Naive thymus-derived CD4-positive, alpha-beta T cell (primary cell): ENCODE results near the gene RETREG3. TPM values are rescaled to one million over a fixed set of nuclear protein-coding genes. Genes with fewer than 3 reads are reported as not detected.

ENCODE experiments used
- ATAC-seq: fragments of 150-1000 bp; cut with Tn5 transposase; 2 replicates; pipeline ENCODE4 v1.10.0; 2021; ENCODE audit warnings: mild to moderate bottlenecking, moderate library complexity
- CTCF ChIA-PET: fragments of 350-600 bp; sonication (Branson Sonifier 250); formaldehyde crosslinking; loops from one replicate; lab custom pipeline; 2021; ENCODE audit warnings: antibody characterized with exemption; lab: Charles Lee
- POLR2A ChIA-PET: fragments of 350-600 bp; sonication (Branson Sonifier 250); formaldehyde crosslinking; loops from one replicate; lab custom pipeline; 2021; ENCODE audit warnings: antibody characterized with exemption, inconsistent platforms; lab: Charles Lee
- DNase-seq, 9 donors: peaks; one replicate each; pipeline versions ENCODE4 v3.0.0 to v3.0.0-alpha.2; 2020 to 2022; ENCODE audit warnings: mixed read lengths in 1 of 9
- H3K27ac ChIP-seq: one replicate; pipeline ENCODE4 v1.7.0; 2013; ENCODE audit warnings: mild to moderate bottlenecking, low read depth, low read length, moderate library complexity
- H3K27me3 ChIP-seq, 2 donors: one replicate each; pipeline ENCODE4 v1.7.0; 2013; ENCODE audit warnings: low read length in 2 of 2, mild to moderate bottlenecking in 2 of 2, moderate library complexity in 2 of 2; ENCODE audit not compliant: control insufficient read depth in 2 of 2, insufficient read depth in 2 of 2
- H3K36me3 ChIP-seq, 3 experiments: 1 replicate in 2 of 3; 2 replicates in 1 of 3; pipeline ENCODE4 v1.7.0; 2013; ENCODE audit warnings: low read length in 3 of 3, mild to moderate bottlenecking in 3 of 3, moderate library complexity in 1 of 3; ENCODE audit not compliant: insufficient read depth in 3 of 3, control insufficient read depth in 2 of 3
- H3K4me1 ChIP-seq, 2 donors: one replicate each; pipeline ENCODE4 v1.7.0; 2013; ENCODE audit warnings: low read length in 2 of 2, mild to moderate bottlenecking in 2 of 2, moderate library complexity in 1 of 2; ENCODE audit not compliant: control insufficient read depth in 2 of 2, insufficient read depth in 2 of 2
- H3K4me3 ChIP-seq: 2 replicates; pipeline ENCODE4 v1.7.0; 2013; ENCODE audit warnings: mild to moderate bottlenecking, low read length
- H3K9me3 ChIP-seq, 3 experiments: 1 replicate in 2 of 3; 2 replicates in 1 of 3; pipeline ENCODE4 v1.7.0; 2013; ENCODE audit warnings: low read length in 3 of 3; ENCODE audit not compliant: control insufficient read depth in 2 of 3
- H3K27ac Mint-ChIP-seq, 9 donors: one replicate each; pipeline ENCODE4 v1.8.0; 2020 to 2022; ENCODE audit warnings: mixed read lengths in 9 of 9, mild to moderate bottlenecking in 8 of 9, moderate library complexity in 5 of 9, inconsistent platforms in 2 of 9
- H3K27me3 Mint-ChIP-seq, 5 donors: one replicate each; pipeline ENCODE4 v1.8.0; 2021 to 2022; ENCODE audit warnings: mixed read lengths in 5 of 5, mild to moderate bottlenecking in 1 of 5
- H3K36me3 Mint-ChIP-seq, 5 donors: one replicate each; pipeline ENCODE4 v1.8.0; 2020 to 2022; ENCODE audit warnings: mixed read lengths in 5 of 5, mild to moderate bottlenecking in 3 of 5, inconsistent platforms in 1 of 5
- H3K4me1 Mint-ChIP-seq, 7 donors: one replicate each; pipeline ENCODE4 v1.8.0; 2020 to 2022; ENCODE audit warnings: mixed read lengths in 7 of 7, mild to moderate bottlenecking in 3 of 7, inconsistent platforms in 1 of 7
- H3K4me3 Mint-ChIP-seq, 10 donors: one replicate each; pipeline ENCODE4 v1.8.0; 2020 to 2022; ENCODE audit warnings: mild to moderate bottlenecking in 10 of 10, mixed read lengths in 10 of 10, moderate library complexity in 6 of 10, inconsistent platforms in 2 of 10
- H3K9me3 Mint-ChIP-seq, 11 donors: one replicate each; pipeline ENCODE4 v1.8.0; 2020 to 2022; ENCODE audit warnings: mixed read lengths in 11 of 11, mild to moderate bottlenecking in 4 of 11, inconsistent platforms in 1 of 11, moderate library complexity in 1 of 11
- intact Hi-C, 2 donors: fragments of 100-400 bp; cut with micrococcal nuclease; formaldehyde crosslinking; loops; one replicate each; pipeline ENCODE4 v1.15.1; 2023
- polyA plus RNA-seq, 2 donors: library from polyadenylated mRNA; unstranded; fragments of 300-500 nt; fragmentation: Illumina TruSeq; gene quantifications; one replicate each; pipeline ENCODE4 v1.2.3, GENCODE V29; 2021
- total RNA-seq, 6 experiments: library from RNA in 5 of 6; stranded (reverse) in 5 of 6; gene quantifications; 1 replicate in 5 of 6; 2 replicates in 1 of 6; pipeline ENCODE4 v1.2.3 and lab custom pipeline; 2021 to 2026

Gene RETREG3
- total and polyA plus RNA-seq, 7 experiments from 2014 or later = 53.3 to 136 (median 124) TPM

DNA sequence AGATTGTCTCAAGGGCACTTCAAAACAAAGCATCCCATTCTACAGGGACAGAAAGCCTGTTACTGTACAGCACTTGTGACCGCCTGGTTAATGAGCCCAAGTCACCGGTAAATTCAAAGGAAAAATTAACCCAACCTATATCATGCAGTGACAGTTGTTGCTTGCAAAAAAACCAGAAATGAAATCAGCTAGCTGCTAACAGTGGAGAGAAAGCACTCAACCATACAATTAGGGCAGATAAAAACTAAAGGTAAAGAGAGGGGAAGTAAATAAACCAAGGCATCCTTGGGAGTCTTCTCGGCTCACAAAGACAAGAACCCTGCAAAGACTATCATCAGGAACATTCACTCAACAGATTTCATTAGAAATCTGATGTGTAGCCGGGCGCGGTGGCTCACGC lies 5.9 kb downstream of the RETREG3 start:
- intact Hi-C loops = no loop called here
- peak overlapping the region in 6 of 10 donors; percentile 21 to 95 (median 44) for H3K4me3 Mint-ChIP-seq
- no peaks in the 10 kb centered on the region for H3K9me3 Mint-ChIP-seq
- no peak for DNase-seq
- peaks cover 44 to 84% (median 71%) of the 10 kb centered on the region in 7 donors for H3K4me1 Mint-ChIP-seq
- no peaks in the 10 kb centered on the region for H3K27me3 Mint-ChIP-seq
- H3K9me3 ChIP-seq = no peaks in the 10 kb centered on the region
- H3K36me3 Mint-ChIP-seq = peaks cover 3 to 36% (median 21%) of the 10 kb centered on the region in 5 donors
- H3K27ac Mint-ChIP-seq = peak overlapping the region in 3 of 9 donors; percentile 41 to 63 (median 55)
- CTCF ChIA-PET = no interaction called here
- no peak for ATAC-seq
- no peak overlapping the region for H3K4me3 ChIP-seq
- POLR2A ChIA-PET = no interaction called here
- H3K36me3 ChIP-seq = peaks cover 0 to 12% (median 0%) of the 10 kb centered on the region in 3 experiments
- H3K27ac ChIP-seq = no peak overlapping the region
- H3K27me3 ChIP-seq = no peaks in the 10 kb centered on the region
- H3K4me1 ChIP-seq = peaks cover 30 to 45% of the 10 kb centered on the region in 2 donors

DNA sequence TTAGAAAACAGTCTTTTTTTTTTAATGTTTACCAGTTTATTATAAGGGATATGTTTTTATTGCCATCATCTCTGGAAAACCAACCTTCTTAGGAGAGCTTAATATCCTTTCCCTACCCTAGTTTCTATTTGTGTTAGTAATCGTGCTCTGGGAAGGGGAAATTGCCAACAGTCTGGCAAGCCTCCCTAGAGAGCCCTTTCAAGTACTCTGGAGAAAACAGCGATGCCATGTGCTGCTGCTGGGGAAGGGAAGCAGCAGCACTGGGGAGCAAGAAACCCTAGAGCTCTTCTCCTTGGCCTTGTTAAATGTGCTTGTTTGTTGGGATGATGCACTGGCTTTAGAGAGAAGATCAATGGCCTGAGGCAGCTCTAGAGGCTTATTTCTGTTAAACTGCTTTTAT lies 10.3 kb downstream of the RETREG3 start:
- DNase-seq (no peak), ATAC-seq (no peak)
- peaks cover 0 to 7% of the 10 kb centered on the region in 2 donors for H3K4me1 ChIP-seq
- no peak overlapping the region for H3K4me3 ChIP-seq
- Mint-ChIP-seq H3K4me1 (peaks cover 13 to 48% (median 41%) of the 10 kb centered on the region in 7 donors), H3K36me3 (peaks cover 3 to 26% (median 15%) of the 10 kb centered on the region in 5 donors), H3K27ac (peak overlapping the region in 5 of 9 donors; percentile 19 to 71 (median 33)), H3K27me3 (no peaks in the 10 kb centered on the region), H3K4me3 (peak overlapping the region in 7 of 10 donors; percentile 17 to 65 (median 38)), H3K9me3 (no peaks in the 10 kb centered on the region)
- no peaks in the 10 kb centered on the region for H3K27me3 ChIP-seq
- H3K9me3 ChIP-seq = no peaks in the 10 kb centered on the region
- CTCF ChIA-PET = interaction anchor here (0.7 kb wide), 1 partner anchor 9 kb away, joined by 3 read pairs; no protein-coding TSS in a partner anchor
- H3K27ac ChIP-seq = no peak overlapping the region
- peaks cover 0 to 19% (median 3%) of the 10 kb centered on the region in 3 experiments for H3K36me3 ChIP-seq
- POLR2A ChIA-PET = interaction anchor here (0.6 to 3.7 kb wide), 4 partner anchors 9 to 80 kb away, joined by 3 to 25 read pairs (median 4); partner anchors contain the start of genes RETREG3 and TUBG1
- intact Hi-C loops = no loop called here

DNA sequence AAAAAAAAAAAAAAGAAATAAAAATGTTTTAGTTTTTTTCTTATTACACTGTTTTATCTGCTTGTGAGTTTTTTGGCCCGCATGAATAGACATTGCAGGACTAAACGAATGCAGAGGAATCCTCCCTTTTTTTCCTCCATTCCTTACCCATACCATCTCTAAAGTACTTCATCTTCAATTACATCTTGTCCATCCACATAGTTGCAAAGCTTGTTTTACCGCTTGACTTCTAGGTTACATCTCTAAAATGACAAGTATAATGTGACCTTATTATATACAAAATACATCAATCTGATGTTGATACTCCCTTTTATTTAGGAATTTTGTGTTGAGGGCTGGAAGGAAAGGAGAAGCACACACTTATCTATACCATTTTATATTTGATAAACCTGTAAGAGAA lies 12.8 kb downstream of the RETREG3 start:
- no peak for DNase-seq
- ChIA-PET POLR2A (interaction anchor here (0.6 to 1.4 kb wide), 3 partner anchors 10 to 36 kb away, joined by 3 read pairs; no protein-coding TSS in a partner anchor), CTCF (interaction anchor here (0.6 to 1.0 kb wide), 2 partner anchors 16 to 143 kb away, joined by 3 to 4 read pairs; no protein-coding TSS in a partner anchor)

DNA sequence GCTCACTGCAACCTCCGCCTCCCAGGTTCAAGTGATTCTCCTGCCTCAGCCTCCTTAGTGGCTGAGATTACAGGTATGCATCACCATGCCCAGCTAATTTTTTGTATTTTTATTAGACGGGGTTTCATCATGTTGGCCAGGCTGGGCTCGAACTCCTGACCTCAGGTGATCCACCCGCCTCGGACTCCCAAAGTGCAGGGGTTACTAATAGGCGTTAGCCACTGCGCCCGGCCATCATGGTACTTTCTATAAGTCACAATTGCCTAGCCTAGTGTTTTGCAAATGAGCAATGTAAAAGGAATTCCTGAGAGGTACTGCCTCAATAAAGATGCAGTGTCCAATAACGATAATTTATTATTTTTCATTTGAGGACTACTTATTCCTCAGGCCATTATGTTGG lies 17.8 kb downstream of the RETREG3 start:
- H3K36me3 ChIP-seq = peaks cover 14 to 71% (median 23%) of the 10 kb centered on the region in 3 experiments
- Mint-ChIP-seq H3K27ac (no peak overlapping the region), H3K9me3 (peaks cover 0 to 1% (median 0%) of the 10 kb centered on the region in 11 donors), H3K4me1 (peaks cover 5 to 32% (median 22%) of the 10 kb centered on the region in 7 donors), H3K4me3 (no peak overlapping the region), H3K27me3 (no peaks in the 10 kb centered on the region), H3K36me3 (peaks cover 5 to 36% (median 16%) of the 10 kb centered on the region in 5 donors)
- POLR2A ChIA-PET = interaction anchor here (0.7 to 1.2 kb wide), 2 partner anchors 13 to 23 kb away, joined by 3 read pairs; no protein-coding TSS in a partner anchor
- no peak overlapping the region for H3K27ac ChIP-seq
- H3K4me1 ChIP-seq = no peaks in the 10 kb centered on the region
- H3K27me3 ChIP-seq = no peaks in the 10 kb centered on the region
- intact Hi-C loops = no loop called here
- H3K4me3 ChIP-seq = no peak overlapping the region
- DNase-seq (no peak), ATAC-seq (no peak)
- H3K9me3 ChIP-seq = no peaks in the 10 kb centered on the region
- CTCF ChIA-PET = interaction anchor here (0.6 to 1.4 kb wide), 2 partner anchors 13 to 133 kb away, joined by 3 to 4 read pairs; no protein-coding TSS in a partner anchor

More for the DNA sequence above, 12.8 kb downstream of the RETREG3 start:
- H3K9me3 ChIP-seq = no peaks in the 10 kb centered on the region
- peaks cover 0 to 28% (median 8%) of the 10 kb centered on the region in 5 donors for H3K36me3 Mint-ChIP-seq
- intact Hi-C loops = no loop called here
- no peak overlapping the region for H3K27ac ChIP-seq
- H3K27ac Mint-ChIP-seq = peak overlapping the region in 1 of 9 donors; percentile 33
- no peaks in the 10 kb centered on the region for H3K27me3 Mint-ChIP-seq
- H3K4me3 Mint-ChIP-seq = no peak overlapping the region
- peaks cover 3 to 30% (median 8%) of the 10 kb centered on the region in 3 experiments for H3K36me3 ChIP-seq
- peaks cover 16 to 46% (median 37%) of the 10 kb centered on the region in 7 donors for H3K4me1 Mint-ChIP-seq
- ATAC-seq = no peak
- no peaks in the 10 kb centered on the region for H3K9me3 Mint-ChIP-seq
- no peak overlapping the region for H3K4me3 ChIP-seq
- H3K27me3 ChIP-seq = no peaks in the 10 kb centered on the region
- peaks cover 0 to 7% of the 10 kb centered on the region in 2 donors for H3K4me1 ChIP-seq

DNA sequence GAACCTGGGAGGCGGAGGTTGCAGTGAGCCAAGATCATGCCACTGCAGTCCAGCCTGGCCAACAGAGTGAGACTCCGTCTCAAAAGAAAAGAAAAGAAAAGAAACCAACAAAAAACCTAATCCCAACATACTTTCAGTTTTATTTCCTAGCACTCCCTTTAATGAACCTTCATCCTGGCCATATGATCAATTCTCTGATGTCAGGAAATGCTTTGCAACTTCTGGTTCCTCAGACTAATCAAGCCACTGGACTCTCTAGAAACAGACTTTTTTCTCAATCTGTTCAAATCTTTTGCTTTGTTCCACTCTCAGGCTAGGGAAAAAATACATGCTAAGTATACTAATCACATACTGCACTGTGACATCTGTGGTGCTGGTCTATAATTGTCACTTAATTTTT lies 18.3 kb downstream of the RETREG3 start:
- peaks cover 0 to 1% (median 0%) of the 10 kb centered on the region in 11 donors for H3K9me3 Mint-ChIP-seq
- intact Hi-C loops = no loop called here
- H3K9me3 ChIP-seq = no peaks in the 10 kb centered on the region
- no peak overlapping the region for H3K27ac Mint-ChIP-seq
- CTCF ChIA-PET = interaction anchor here (0.7 kb wide), 1 partner anchor 191 kb away, joined by 3 read pairs; no protein-coding TSS in a partner anchor
- no peak overlapping the region for H3K4me3 Mint-ChIP-seq
- H3K4me1 ChIP-seq = no peaks in the 10 kb centered on the region
- DNase-seq (no peak), ATAC-seq (no peak)
- H3K36me3 Mint-ChIP-seq = peaks cover 5 to 37% (median 13%) of the 10 kb centered on the region in 5 donors
- no peak overlapping the region for H3K27ac ChIP-seq
- H3K27me3 ChIP-seq = no peaks in the 10 kb centered on the region
- H3K4me3 ChIP-seq = no peak overlapping the region
- peaks cover 6 to 29% (median 20%) of the 10 kb centered on the region in 7 donors for H3K4me1 Mint-ChIP-seq
- POLR2A ChIA-PET = interaction anchor here (0.7 to 1.4 kb wide), 2 partner anchors 13 to 22 kb away, joined by 3 to 4 read pairs; no protein-coding TSS in a partner anchor
- no peaks in the 10 kb centered on the region for H3K27me3 Mint-ChIP-seq
- H3K36me3 ChIP-seq = peaks cover 19 to 75% (median 28%) of the 10 kb centered on the region in 3 experiments

DNA sequence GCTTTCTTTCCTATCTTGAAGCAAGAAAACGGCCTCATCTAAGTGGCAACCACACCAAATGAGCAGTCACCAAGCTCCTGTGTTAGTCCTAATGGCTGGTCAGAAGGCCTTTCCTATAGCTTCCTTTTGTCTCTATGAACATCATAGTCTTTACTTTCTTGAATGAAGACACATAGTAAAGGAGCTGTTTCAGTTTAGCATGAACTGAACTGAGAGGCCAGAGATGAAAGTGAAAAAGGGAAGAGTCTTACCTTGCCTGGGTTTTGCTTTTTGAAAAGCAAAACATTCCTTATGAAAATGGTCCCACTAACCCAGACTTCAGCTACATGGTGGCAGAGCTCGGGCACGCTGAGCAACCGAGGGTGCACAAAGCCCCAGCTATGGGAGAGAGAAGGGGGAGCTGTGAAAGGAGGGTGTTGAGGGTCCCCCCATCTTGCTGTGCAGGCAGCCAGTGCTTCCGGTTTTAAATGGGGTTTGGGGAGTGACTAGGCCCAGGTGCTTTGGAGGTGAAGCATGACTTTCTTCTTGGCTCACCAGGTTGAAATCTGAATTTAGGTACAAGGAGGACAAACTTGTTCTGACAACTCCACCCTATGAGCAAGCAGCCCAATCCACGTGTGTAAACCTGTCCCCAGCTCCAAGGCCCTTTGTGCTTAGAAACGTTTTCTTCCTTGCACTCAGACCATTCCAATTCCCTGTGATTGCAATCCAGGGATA lies 22.5 kb downstream of the RETREG3 start:
- POLR2A ChIA-PET = interaction anchor here (1.0 to 2.1 kb wide), 3 partner anchors 9 to 23 kb away, joined by 4 to 6 read pairs (median 5); partner anchors contain the start of genes PSMC3IP, RETREG3 and TUBG1
- Mint-ChIP-seq H3K4me1 (peaks cover 4 to 20% (median 9%) of the 10 kb centered on the region in 7 donors), H3K27ac (peak overlapping the region in 5 of 9 donors; percentile 36 to 64 (median 50)), H3K36me3 (peaks cover 9 to 46% (median 25%) of the 10 kb centered on the region in 5 donors), H3K27me3 (no peaks in the 10 kb centered on the region), H3K4me3 (no peak overlapping the region), H3K9me3 (peaks cover 0 to 1% (median 0%) of the 10 kb centered on the region in 11 donors)
- DNase-seq = no peak
- H3K27me3 ChIP-seq = no peaks in the 10 kb centered on the region
- no peak overlapping the region for H3K4me3 ChIP-seq
- peaks cover 33 to 98% (median 51%) of the 10 kb centered on the region in 3 experiments for H3K36me3 ChIP-seq
- ATAC-seq = no peak
- CTCF ChIA-PET = interaction anchor here (1.7 kb wide), 1 partner anchor 8 kb away, joined by 5 read pairs; no protein-coding TSS in a partner anchor
- H3K4me1 ChIP-seq = no peaks in the 10 kb centered on the region
- no peak overlapping the region for H3K27ac ChIP-seq
- H3K9me3 ChIP-seq = no peaks in the 10 kb centered on the region
- intact Hi-C loops = no loop called here
